ENCODE measurements around the gene PROS1. TPM values are rescaled to one million over a fixed set of nuclear protein-coding genes. Genes with fewer than 3 reads are reported as not detected.

Gene PROS1
- 6.8 to 13.9 TPM (median 11.6 TPM) in 5 replicates for total RNA-seq (2022; extraction: Qiagen RNA extraction; ENCODE audit: low read depth)

GRCh38 chr3:93973131-93974126 is at the start of gene PROS1:
Gene PROS1 (minus strand): TSS chr3:93973896. CDS start chr3:93973749, 147 bp downstream.

GRCh38 chr3:93979850-93980676 is 6.4 kb upstream of the PROS1 start, which contains the start of gene ARL13B:
Gene ARL13B (plus strand): TSS chr3:93980155. CDS start chr3:93980424, 269 bp downstream.

Other genes with a start within 250 kb of the PROS1 start
- gene ARL13B, start 6.3 kb upstream of the PROS1 start, total RNA-seq (2022; extraction: Qiagen RNA extraction; ENCODE audit: low read depth): 7.9 to 15.2 TPM (median 12.2 TPM) in 5 replicates
- not detected in 5 replicates for gene STX19, start 54.7 kb upstream of the PROS1 start, total RNA-seq (2022; extraction: Qiagen RNA extraction; ENCODE audit: low read depth)
- gene DHFR2, start 89.0 kb upstream of the PROS1 start, total RNA-seq (2022; extraction: Qiagen RNA extraction; ENCODE audit: low read depth): 2.6 to 4.6 TPM (median 3.0 TPM) in 5 replicates
- 4.8 to 8.4 TPM (median 6.9 TPM) in 5 replicates for gene NSUN3, start 89.2 kb upstream of the PROS1 start, total RNA-seq (2022; extraction: Qiagen RNA extraction; ENCODE audit: low read depth)